GM06990 (cell line): ENCODE measurements around the gene AGPAT4.
"Not testable (repeated sequence)": the region's sequence is repeated elsewhere in the genome, so short reads cannot be mapped to it uniquely, and the experiment has no call there.

ENCODE experiments used
- DNase-seq: peaks from one replicate; pipeline ENCODE4 v3.0.0-alpha.2; 2011; ENCODE audit not compliant: insufficient read length; ENCODE audit errors: extremely low read depth
- H3K27me3 ChIP-seq: replicated peaks from 2 replicates; pipeline ENCODE4 v1.6.0; 2011; ENCODE audit warnings: low read length; ENCODE audit not compliant: control insufficient read depth, insufficient read depth
- H3K36me3 ChIP-seq: 2 replicates; pipeline ENCODE4 v1.5.1; 2011; ENCODE audit warnings: low read length; ENCODE audit not compliant: control insufficient read depth, insufficient read depth
- H3K4me3 ChIP-seq: replicated peaks from 2 replicates; pipeline ENCODE4 v1.5.1; 2011; ENCODE audit warnings: low read depth, mild to moderate bottlenecking, control low read depth, low read length
- TF ChIP-seq, protein P1 (sequence below): IDR thresholded peaks from 2 replicates; pipeline ENCODE4 v1.5.1; 2011; ENCODE audit warnings: low read length, control low read depth, mild to moderate bottlenecking, inconsistent platforms; ENCODE audit not compliant: insufficient read depth, poor library complexity, severe bottlenecking

The AGPAT4 gene

DNA sequence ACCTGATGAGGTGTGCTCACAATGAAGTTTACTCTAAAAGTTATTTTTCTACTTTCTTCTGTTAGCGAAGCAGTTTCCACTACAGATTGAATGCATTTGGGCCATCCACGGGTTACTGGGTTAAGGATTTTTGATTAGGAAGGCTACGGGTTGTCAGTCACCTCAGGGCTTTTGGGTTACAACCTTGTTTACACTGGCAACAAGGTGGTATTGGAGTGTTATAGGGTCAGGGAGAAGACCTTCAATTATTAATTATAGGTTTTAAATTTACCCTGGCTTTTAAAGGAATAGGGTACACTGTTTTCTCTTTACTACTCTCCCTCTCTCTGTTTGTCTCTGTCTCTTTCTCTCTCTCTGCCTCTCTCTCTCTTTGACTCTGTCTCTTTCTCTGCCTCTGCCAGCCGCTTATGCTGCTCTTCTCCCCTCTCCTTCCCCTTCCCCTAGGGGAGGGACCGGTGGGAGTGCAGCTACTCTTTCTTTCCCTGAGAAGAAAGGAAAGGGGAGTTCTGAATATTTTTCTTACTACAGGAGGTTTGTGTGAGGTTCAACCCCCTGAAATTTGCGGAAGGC is 40.2 kb upstream of the AGPAT4 start:
- Histone ChIP-seq H3K4me3 (no peak overlapping the region), H3K27me3 (no peaks in the 10 kb centered on the region), H3K36me3 (no peaks in the 10 kb centered on the region)
- DNase-seq = no peak
- TF ChIP-seq, protein P1, sequence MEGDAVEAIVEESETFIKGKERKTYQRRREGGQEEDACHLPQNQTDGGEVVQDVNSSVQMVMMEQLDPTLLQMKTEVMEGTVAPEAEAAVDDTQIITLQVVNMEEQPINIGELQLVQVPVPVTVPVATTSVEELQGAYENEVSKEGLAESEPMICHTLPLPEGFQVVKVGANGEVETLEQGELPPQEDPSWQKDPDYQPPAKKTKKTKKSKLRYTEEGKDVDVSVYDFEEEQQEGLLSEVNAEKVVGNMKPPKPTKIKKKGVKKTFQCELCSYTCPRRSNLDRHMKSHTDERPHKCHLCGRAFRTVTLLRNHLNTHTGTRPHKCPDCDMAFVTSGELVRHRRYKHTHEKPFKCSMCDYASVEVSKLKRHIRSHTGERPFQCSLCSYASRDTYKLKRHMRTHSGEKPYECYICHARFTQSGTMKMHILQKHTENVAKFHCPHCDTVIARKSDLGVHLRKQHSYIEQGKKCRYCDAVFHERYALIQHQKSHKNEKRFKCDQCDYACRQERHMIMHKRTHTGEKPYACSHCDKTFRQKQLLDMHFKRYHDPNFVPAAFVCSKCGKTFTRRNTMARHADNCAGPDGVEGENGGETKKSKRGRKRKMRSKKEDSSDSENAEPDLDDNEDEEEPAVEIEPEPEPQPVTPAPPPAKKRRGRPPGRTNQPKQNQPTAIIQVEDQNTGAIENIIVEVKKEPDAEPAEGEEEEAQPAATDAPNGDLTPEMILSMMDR = no peak

DNA sequence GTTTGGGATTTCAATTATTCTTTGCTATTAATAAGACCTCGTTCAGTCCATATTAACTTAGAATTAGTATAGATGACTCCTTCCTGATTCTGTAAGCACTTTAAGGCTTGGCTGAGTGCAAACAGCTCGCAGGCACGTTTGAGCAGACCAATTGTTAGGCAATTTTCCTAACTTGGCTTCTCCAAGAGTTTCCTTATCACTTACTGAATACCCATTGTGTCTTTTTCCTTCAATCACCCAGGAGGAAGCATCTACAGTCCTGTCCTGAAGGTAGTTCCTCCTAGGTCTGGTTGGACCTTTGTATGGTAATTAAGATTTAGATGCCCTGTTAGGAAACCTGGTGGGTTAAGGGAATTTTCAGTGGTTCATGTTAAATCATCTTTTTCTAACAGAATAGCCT is 39.6 kb upstream of the AGPAT4 start:
- H3K27me3 ChIP-seq, H3K36me3 ChIP-seq, H3K4me3 ChIP-seq, DNase-seq: not testable (repeated sequence)

DNA sequence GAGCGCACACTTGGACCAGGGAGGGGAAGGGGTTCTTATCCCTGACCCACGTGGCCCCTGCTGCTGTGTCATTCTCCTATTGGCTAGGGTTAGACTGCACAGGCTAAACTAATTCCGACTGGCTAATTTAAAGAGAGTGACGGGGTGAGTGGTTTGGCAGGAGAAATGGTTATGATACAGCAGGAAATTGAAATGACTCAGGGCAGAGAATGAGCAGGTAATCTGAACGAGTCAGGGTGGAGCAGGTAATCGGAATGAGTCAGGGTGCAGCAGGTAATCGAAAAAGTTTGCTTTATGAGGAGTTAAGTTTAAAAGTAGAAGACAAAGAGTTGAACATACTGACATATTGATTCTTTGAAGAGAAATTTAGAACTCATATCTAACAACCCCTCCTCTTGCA is 35.9 kb upstream of the AGPAT4 start:
- not testable (repeated sequence) for H3K36me3 ChIP-seq, H3K27me3 ChIP-seq, H3K4me3 ChIP-seq, DNase-seq

DNA sequence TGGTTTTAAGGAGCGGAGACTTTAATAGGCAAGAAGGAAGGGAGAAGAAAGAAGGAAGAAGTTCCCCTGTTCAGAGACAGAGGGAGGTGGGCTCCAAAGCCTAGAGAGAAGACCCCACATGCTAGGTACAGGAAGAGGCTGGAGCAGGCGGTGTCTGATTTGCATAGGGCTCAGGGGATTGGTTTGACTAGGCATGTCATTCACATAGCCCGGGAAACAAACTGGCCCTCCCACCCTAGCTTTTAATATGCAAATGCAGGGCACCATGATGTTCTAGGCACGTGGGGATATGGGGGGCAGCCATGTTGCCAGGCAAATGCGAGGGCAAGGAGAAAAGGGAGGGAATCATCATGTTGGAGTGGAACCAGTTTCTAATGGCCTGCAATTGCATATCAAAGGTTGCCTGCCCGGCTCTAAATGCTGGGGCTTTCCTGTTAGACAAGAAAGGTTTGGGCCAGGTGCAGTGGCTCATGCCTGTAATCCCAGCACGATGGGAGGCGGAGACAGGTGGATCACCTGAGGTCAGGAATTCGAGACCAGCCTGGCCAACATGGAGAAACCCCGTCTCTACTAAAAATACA is 34.3 kb upstream of the AGPAT4 start:
- TF ChIP-seq, protein P1 = no peak

DNA sequence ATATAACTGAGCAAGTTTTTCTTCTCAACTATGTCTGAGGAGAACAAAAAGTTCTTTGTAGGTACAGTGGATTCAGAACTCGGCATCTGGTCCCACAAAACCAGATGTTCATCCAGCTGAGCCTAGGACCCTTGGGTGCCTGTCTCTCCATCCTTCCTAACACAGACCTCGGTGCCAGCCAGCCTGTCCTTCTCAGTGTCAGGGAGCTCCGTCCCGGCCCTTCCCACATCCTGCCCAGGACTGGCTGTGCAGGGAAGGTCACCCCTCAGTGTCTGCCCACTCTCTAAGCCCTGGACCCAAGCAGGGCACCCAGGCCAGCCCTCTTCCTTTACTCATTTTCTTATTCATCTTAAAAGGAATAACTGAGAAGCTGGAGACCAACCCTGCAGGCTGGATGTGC is 32.0 kb upstream of the AGPAT4 start:
- TF ChIP-seq, protein P1 = no peak
- Histone ChIP-seq H3K36me3 (no peaks in the 10 kb centered on the region), H3K4me3 (no peak overlapping the region), H3K27me3 (no peaks in the 10 kb centered on the region)
- no peak for DNase-seq

More for the DNA sequence above, 34.3 kb upstream of the AGPAT4 start:
- Histone ChIP-seq H3K36me3 (no peaks in the 10 kb centered on the region), H3K4me3 (no peak overlapping the region), H3K27me3 (no peaks in the 10 kb centered on the region)
- DNase-seq = no peak

DNA sequence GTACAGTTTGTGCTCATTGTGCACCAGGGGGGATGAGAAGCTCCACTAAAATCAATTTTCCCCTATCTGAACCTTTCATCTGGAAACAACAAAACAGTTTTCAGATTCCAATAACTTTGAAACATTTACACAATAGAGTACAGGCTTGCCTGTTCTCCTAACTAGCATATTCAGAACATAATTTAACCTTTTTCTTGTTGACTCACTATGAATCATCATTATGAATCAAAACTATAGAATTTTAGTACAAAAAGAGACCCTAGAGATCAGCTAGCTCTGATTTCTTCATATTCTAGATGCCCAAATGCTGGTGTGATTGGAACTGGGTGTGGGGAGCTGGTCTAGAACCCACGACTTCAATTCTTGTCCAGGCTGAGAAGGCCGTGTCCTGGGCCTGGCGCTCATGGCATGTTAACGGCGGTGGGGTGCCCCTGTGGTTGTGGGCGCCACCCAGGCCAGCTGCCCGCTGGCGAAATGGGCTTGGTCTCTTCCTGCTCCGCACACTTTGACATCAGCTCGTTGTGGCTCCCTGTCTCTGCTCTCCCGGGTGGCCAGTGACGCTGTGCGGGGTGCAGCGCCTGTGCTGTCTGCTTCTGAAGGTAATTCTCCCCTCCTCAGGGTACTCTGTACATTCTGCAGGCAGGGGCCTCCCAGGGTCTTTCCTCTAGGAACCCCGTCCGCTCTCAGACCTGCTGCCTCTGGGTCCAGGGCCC is 29.9 kb upstream of the AGPAT4 start:
- DNase-seq = no peak
- H3K36me3 ChIP-seq = no peaks in the 10 kb centered on the region
- no peak overlapping the region for H3K4me3 ChIP-seq
- H3K27me3 ChIP-seq = no peaks in the 10 kb centered on the region
- TF ChIP-seq, protein P1 = no peak
